ENCODE data around the gene NLGN4Y.

Gene NLGN4Y
- total RNA-seq, result 0 to 4.4 (median 0.63) reads per million in 4 experiments

GRCh38 chrY:14524272-14525231, at the start of gene NLGN4Y:
TSS of gene NLGN4Y (plus strand) at chrY:14524529. CDS start at chrY:14622120, 97,591 bp downstream.
- no peak for DNase-seq

GRCh38 chrY:14485935-14486334, 38.4 kb upstream of the NLGN4Y start:
- no peak for DNase-seq

- no peak for DNase-seq
Measured at GRCh38 chrY:14490226-14490625, 34.1 kb upstream of the NLGN4Y start.

GRCh38 chrY:14498071-14498470, 26.3 kb upstream of the NLGN4Y start:
- no peak for DNase-seq

GRCh38 chrY:14504592-14504991, 19.7 kb upstream of the NLGN4Y start:
- no peak for DNase-seq

GRCh38 chrY:14522379-14522950, 1.9 kb upstream of the NLGN4Y start:
- no peak for DNase-seq

GRCh38 chrY:14523491-14524271, 648 bp upstream of the NLGN4Y start:
- no peak for DNase-seq

GRCh38 chrY:14525315-14525714, 986 bp downstream of the NLGN4Y start:
- DNase-seq, result no peak

GRCh38 chrY:14528361-14528760, 4.0 kb downstream of the NLGN4Y start:
- DNase-seq, result no peak

GRCh38 chrY:14536703-14537102, 12.4 kb downstream of the NLGN4Y start:
- DNase-seq, result no peak

GRCh38 chrY:14543506-14543905, 19.2 kb downstream of the NLGN4Y start:
- DNase-seq, result no peak

- no peak for DNase-seq
Measured at GRCh38 chrY:14581294-14581693, 57.0 kb downstream of the NLGN4Y start.

- no peak for DNase-seq
Measured at GRCh38 chrY:14586725-14587124, 62.4 kb downstream of the NLGN4Y start.

GRCh38 chrY:14601372-14601771, 77.0 kb downstream of the NLGN4Y start:
- no peak for DNase-seq

- no peak for DNase-seq
Measured at GRCh38 chrY:14617625-14618024, 93.3 kb downstream of the NLGN4Y start.

- no peak for DNase-seq
Measured at GRCh38 chrY:14618513-14618912, 94.2 kb downstream of the NLGN4Y start.

- DNase-seq, result no peak
Measured at GRCh38 chrY:14628208-14628607, 103.9 kb downstream of the NLGN4Y start.

- no peak for DNase-seq
Measured at GRCh38 chrY:14631676-14632075, 107.3 kb downstream of the NLGN4Y start.

- no peak for DNase-seq
Measured at GRCh38 chrY:14633718-14634117, 109.4 kb downstream of the NLGN4Y start.

GRCh38 chrY:14634954-14635353, 110.6 kb downstream of the NLGN4Y start:
- DNase-seq, result no peak

GRCh38 chrY:14637551-14637950, 113.2 kb downstream of the NLGN4Y start:
- no peak for DNase-seq

GRCh38 chrY:14641853-14642252, 117.5 kb downstream of the NLGN4Y start:
- no peak for DNase-seq
